HG02840 (cell line): ENCODE results near the gene TMTC2.
A peak's percentile ranks its signal among the peaks of the same experiment; 100 is the strongest.

ENCODE experiments used
- ATAC-seq: cut with Tn5 transposase; IDR thresholded peaks from one replicate; pipeline ENCODE4 v1.9.1; 2021; ENCODE audit warnings: mild to moderate bottlenecking, moderate library complexity, moderate number of reproducible peaks; ENCODE audit not compliant: unreplicated experiment, low FRiP score

Gene TMTC2

GRCh38 chr12:82981150-82981549 lies 294.4 kb downstream of the TMTC2 start:
- ATAC-seq = no peak

GRCh38 chr12:82994117-82994516 lies 307.4 kb downstream of the TMTC2 start:
- no peak for ATAC-seq

GRCh38 chr12:82996168-82996812 lies 309.6 kb downstream of the TMTC2 start:
- ATAC-seq = peak; percentile 71

GRCh38 chr12:82998509-82998908 lies 311.8 kb downstream of the TMTC2 start:
- ATAC-seq = no peak

- no peak for ATAC-seq
Observed at GRCh38 chr12:83003026-83003425, 316.3 kb downstream of the TMTC2 start.

- ATAC-seq = no peak
Observed at GRCh38 chr12:83005534-83006197, 319.0 kb downstream of the TMTC2 start.

- no peak for ATAC-seq
Observed at GRCh38 chr12:83008703-83009102, 322.0 kb downstream of the TMTC2 start.

GRCh38 chr12:83010169-83010804 lies 323.6 kb downstream of the TMTC2 start:
- ATAC-seq = no peak

- ATAC-seq = peak; percentile 51
Observed at GRCh38 chr12:83015390-83016217, 328.9 kb downstream of the TMTC2 start.

GRCh38 chr12:83016218-83016835 lies 329.6 kb downstream of the TMTC2 start:
- ATAC-seq = no peak

GRCh38 chr12:83016991-83017390 lies 330.3 kb downstream of the TMTC2 start:
- no peak for ATAC-seq

GRCh38 chr12:83018088-83018487 lies 331.4 kb downstream of the TMTC2 start:
- ATAC-seq = no peak

GRCh38 chr12:83027021-83027723 lies 340.5 kb downstream of the TMTC2 start:
- no peak for ATAC-seq

- no peak for ATAC-seq
Observed at GRCh38 chr12:83031196-83031595, 344.5 kb downstream of the TMTC2 start.

GRCh38 chr12:83036847-83037246 lies 350.1 kb downstream of the TMTC2 start:
- ATAC-seq = no peak

- no peak for ATAC-seq
Observed at GRCh38 chr12:83039413-83039812, 352.7 kb downstream of the TMTC2 start.

- no peak for ATAC-seq
Observed at GRCh38 chr12:83040339-83040738, 353.6 kb downstream of the TMTC2 start.

- ATAC-seq = no peak
Observed at GRCh38 chr12:83040991-83041390, 354.3 kb downstream of the TMTC2 start.

GRCh38 chr12:83042441-83043200 lies 355.9 kb downstream of the TMTC2 start:
- no peak for ATAC-seq
